ENCODE measurements around the gene CCDC51. TPM values are rescaled to one million over a fixed set of nuclear protein-coding genes. Genes with fewer than 3 reads are reported as not detected.
"Not testable (repeated sequence)": the region's sequence is repeated elsewhere in the genome, so short reads cannot be mapped to it uniquely, and the experiment has no call there.

CCDC51 gene
- total RNA-seq, 4 donors from 2014 or later, result 2.6 to 11.1 (median 7.8) TPM

- DNase-seq, result peak; percentile 95 to 99
- Histone ChIP-seq H3K4me3 (peak overlapping the region; percentile 38 to 42), H3K9me3 (no peaks in the 10 kb centered on the region), H3K27ac (peak overlapping the region; percentile 99 to 100), H3K4me1 (peaks cover 10 to 24% of the 10 kb centered on the region in 2 donors), H3K27me3 (no peaks in the 10 kb centered on the region), H3K36me3 (no peaks in the 10 kb centered on the region)
- intact Hi-C loops (cut with DNase I; ENCODE audit: low total_unique reads), result loop anchor here (5.0 kb wide), 1 partner anchor 82 kb away; no protein-coding TSS in a partner anchor
- TF ChIP-seq POLR2A (IDR thresholded peaks at IDR 0.05), result peak; percentile 84 to 85
- TF ChIP-seq, protein P1, sequence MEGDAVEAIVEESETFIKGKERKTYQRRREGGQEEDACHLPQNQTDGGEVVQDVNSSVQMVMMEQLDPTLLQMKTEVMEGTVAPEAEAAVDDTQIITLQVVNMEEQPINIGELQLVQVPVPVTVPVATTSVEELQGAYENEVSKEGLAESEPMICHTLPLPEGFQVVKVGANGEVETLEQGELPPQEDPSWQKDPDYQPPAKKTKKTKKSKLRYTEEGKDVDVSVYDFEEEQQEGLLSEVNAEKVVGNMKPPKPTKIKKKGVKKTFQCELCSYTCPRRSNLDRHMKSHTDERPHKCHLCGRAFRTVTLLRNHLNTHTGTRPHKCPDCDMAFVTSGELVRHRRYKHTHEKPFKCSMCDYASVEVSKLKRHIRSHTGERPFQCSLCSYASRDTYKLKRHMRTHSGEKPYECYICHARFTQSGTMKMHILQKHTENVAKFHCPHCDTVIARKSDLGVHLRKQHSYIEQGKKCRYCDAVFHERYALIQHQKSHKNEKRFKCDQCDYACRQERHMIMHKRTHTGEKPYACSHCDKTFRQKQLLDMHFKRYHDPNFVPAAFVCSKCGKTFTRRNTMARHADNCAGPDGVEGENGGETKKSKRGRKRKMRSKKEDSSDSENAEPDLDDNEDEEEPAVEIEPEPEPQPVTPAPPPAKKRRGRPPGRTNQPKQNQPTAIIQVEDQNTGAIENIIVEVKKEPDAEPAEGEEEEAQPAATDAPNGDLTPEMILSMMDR (IDR thresholded peaks at IDR 0.05), result peak; percentile 78 to 95 (median 82)
These were observed 25.8 kb upstream of the CCDC51 start for GRCh38 chr3:48465531-48466378.

- Histone ChIP-seq H3K4me1 (peaks cover 10 to 20% of the 10 kb centered on the region in 2 donors), H3K27ac (peak overlapping the region; percentile 99 to 100), H3K9me3 (no peaks in the 10 kb centered on the region), H3K36me3 (no peaks in the 10 kb centered on the region), H3K4me3 (no peak overlapping the region), H3K27me3 (no peaks in the 10 kb centered on the region)
- intact Hi-C loops (cut with DNase I; ENCODE audit: low total_unique reads), result loop anchor here (5.0 kb wide), 1 partner anchor 82 kb away; no protein-coding TSS in a partner anchor
- no peak for TF ChIP-seq POLR2A (IDR thresholded peaks at IDR 0.05)
- TF ChIP-seq, protein P1 (IDR thresholded peaks at IDR 0.05), result no peak
- DNase-seq, result no peak
These were observed 25.3 kb upstream of the CCDC51 start for GRCh38 chr3:48465237-48465530.

- DNase-seq, result no peak
- intact Hi-C loops (cut with DNase I; ENCODE audit: low total_unique reads), result loop anchor here (5.0 kb wide), 1 partner anchor 83 kb away; no protein-coding TSS in a partner anchor
- H3K36me3 ChIP-seq, result no peaks in the 10 kb centered on the region
- no peak overlapping the region for H3K4me3 ChIP-seq
- peaks cover 10 to 16% of the 10 kb centered on the region in 2 donors for H3K4me1 ChIP-seq
- H3K27me3 ChIP-seq, result no peaks in the 10 kb centered on the region
- H3K9me3 ChIP-seq, result no peaks in the 10 kb centered on the region
- H3K27ac ChIP-seq, result peak overlapping the region; percentile 99 to 100
- TF ChIP-seq, protein P1 (IDR thresholded peaks at IDR 0.05), result no peak
- TF ChIP-seq POLR2A (IDR thresholded peaks at IDR 0.05), result no peak
These were observed 24.8 kb upstream of the CCDC51 start for GRCh38 chr3:48464713-48465221.

GRCh38 chr3:48463703-48464102 is 23.8 kb upstream of the CCDC51 start:
- H3K27me3 ChIP-seq, result no peaks in the 10 kb centered on the region
- no peak overlapping the region for H3K4me3 ChIP-seq
- no peaks in the 10 kb centered on the region for H3K36me3 ChIP-seq
- H3K9me3 ChIP-seq, result no peaks in the 10 kb centered on the region
- intact Hi-C loops (cut with DNase I; ENCODE audit: low total_unique reads), result no loop called here
- no peak for DNase-seq
- TF ChIP-seq, protein P1 (IDR thresholded peaks at IDR 0.05), result no peak
- no peak for TF ChIP-seq POLR2A (IDR thresholded peaks at IDR 0.05)
- H3K27ac ChIP-seq, result no peak overlapping the region
- H3K4me1 ChIP-seq, result peaks cover 10 to 15% of the 10 kb centered on the region in 2 donors

DNA sequence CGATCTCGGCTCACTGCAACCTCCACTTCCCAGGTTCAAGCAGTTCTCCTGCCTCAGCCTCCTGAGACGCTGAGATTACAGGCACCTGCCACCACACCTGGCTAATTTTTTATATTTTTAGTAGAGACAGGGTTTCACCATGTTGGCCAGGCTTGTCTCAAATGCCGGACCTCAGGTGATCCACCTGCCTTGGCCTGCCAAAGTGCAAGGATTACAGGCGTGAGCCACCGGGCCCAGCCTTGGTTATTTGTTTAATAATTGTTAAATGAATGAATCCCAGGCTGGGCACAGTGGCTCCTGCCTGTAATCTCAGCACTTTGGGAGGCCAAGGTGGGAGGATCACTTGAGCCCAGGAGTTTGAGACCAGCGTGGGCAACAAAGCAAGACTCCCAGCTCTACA is 21.8 kb upstream of the CCDC51 start:
- H3K9me3 ChIP-seq; intact Hi-C loops (cut with DNase I; ENCODE audit: low total_unique reads); H3K27ac ChIP-seq; H3K36me3 ChIP-seq; H3K4me3 ChIP-seq; H3K27me3 ChIP-seq; H3K4me1 ChIP-seq; DNase-seq: not testable (repeated sequence)

All from uterus (tissue), 4 donors.